Activated naive CD4-positive, alpha-beta T cell treated with anti-CD3 and anti-CD28 coated beads for 36 hours (primary cell): ENCODE results near the gene GTPBP4. TPM values are rescaled to one million over a fixed set of nuclear protein-coding genes. Genes with fewer than 3 reads are reported as not detected.

Experiments used
- CTCF ChIA-PET: fragments of 350-600 bp; sonication (Branson Sonifier 250); formaldehyde crosslinking; loops from one replicate; lab custom pipeline; 2021; ENCODE audit warnings: antibody characterized with exemption; lab: Charles Lee
- DNase-seq: peaks from one replicate; pipeline ENCODE4 v3.0.0-alpha.2; 2020
- H3K27ac Mint-ChIP-seq: one replicate; pipeline ENCODE4 v1.8.0; 2021; ENCODE audit warnings: mild to moderate bottlenecking, mixed read lengths
- H3K27me3 Mint-ChIP-seq: one replicate; pipeline ENCODE4 v1.8.0; 2021; ENCODE audit warnings: low read depth, mixed read lengths
- H3K36me3 Mint-ChIP-seq: one replicate; pipeline ENCODE4 v1.8.0; 2021; ENCODE audit warnings: low read depth, mixed read lengths
- H3K4me1 Mint-ChIP-seq: one replicate; pipeline ENCODE4 v1.8.0; 2021; ENCODE audit warnings: low read depth, mixed read lengths
- H3K4me3 Mint-ChIP-seq: one replicate; pipeline ENCODE4 v1.8.0; 2021; ENCODE audit warnings: mild to moderate bottlenecking, moderate library complexity, mixed read lengths
- H3K9me3 Mint-ChIP-seq: one replicate; pipeline ENCODE4 v1.8.0; 2021; ENCODE audit warnings: mixed read lengths
- intact Hi-C: fragments of 100-400 bp; cut with micrococcal nuclease; formaldehyde crosslinking; loops from one replicate; pipeline ENCODE4 v1.15.1; 2023
- total RNA-seq, 2 experiments: library from RNA; stranded (reverse); gene quantifications; one replicate each; pipeline ENCODE4 v1.2.3, GENCODE V29; 2021

Gene GTPBP4
- total RNA-seq, 2 experiments from 2014 or later, result 98.3 to 98.9 TPM

GRCh38 chr10:970311-971149, 17.7 kb upstream of the GTPBP4 start:
- no peaks in the 10 kb centered on the region for H3K36me3 Mint-ChIP-seq
- DNase-seq, result no peak
- H3K4me1 Mint-ChIP-seq, result peaks cover 7% of the 10 kb centered on the region

GRCh38 chr10:971150-971542, 17.1 kb upstream of the GTPBP4 start:
- no peaks in the 10 kb centered on the region for H3K36me3 Mint-ChIP-seq
- no peak for DNase-seq
- no peak overlapping the region for H3K27ac Mint-ChIP-seq
- intact Hi-C loops, result no loop called here
- CTCF ChIA-PET, result no interaction called here
- H3K27me3 Mint-ChIP-seq, result peaks cover 9% of the 10 kb centered on the region
- peaks cover 5% of the 10 kb centered on the region for H3K9me3 Mint-ChIP-seq
- no peak overlapping the region for H3K4me3 Mint-ChIP-seq
- H3K4me1 Mint-ChIP-seq, result peaks cover 7% of the 10 kb centered on the region

More at GRCh38 chr10:970311-971149, 17.7 kb upstream of the GTPBP4 start:
- H3K9me3 Mint-ChIP-seq, result peaks cover 5% of the 10 kb centered on the region
- H3K27ac Mint-ChIP-seq, result no peak overlapping the region
- CTCF ChIA-PET, result no interaction called here
- H3K4me3 Mint-ChIP-seq, result no peak overlapping the region
- intact Hi-C loops, result no loop called here
- peaks cover 9% of the 10 kb centered on the region for H3K27me3 Mint-ChIP-seq

- peaks cover 1% of the 10 kb centered on the region for H3K36me3 Mint-ChIP-seq
- H3K27me3 Mint-ChIP-seq, result peaks cover 9% of the 10 kb centered on the region
- no peak for DNase-seq
- intact Hi-C loops, result no loop called here
- CTCF ChIA-PET, result interaction anchor here (0.6 kb wide), 1 partner anchor 25 kb away, joined by 3 read pairs; no protein-coding TSS in a partner anchor
- peaks cover 7% of the 10 kb centered on the region for H3K4me1 Mint-ChIP-seq
- no peak overlapping the region for H3K4me3 Mint-ChIP-seq
- peaks cover 5% of the 10 kb centered on the region for H3K9me3 Mint-ChIP-seq
- no peak overlapping the region for H3K27ac Mint-ChIP-seq
These were observed 16.6 kb upstream of the GTPBP4 start for GRCh38 chr10:971613-972012.

- Mint-ChIP-seq H3K4me3 (no peak overlapping the region), H3K36me3 (peaks cover 3% of the 10 kb centered on the region), H3K27ac (no peak overlapping the region), H3K4me1 (no peaks in the 10 kb centered on the region), H3K27me3 (peaks cover 9% of the 10 kb centered on the region), H3K9me3 (peaks cover 6% of the 10 kb centered on the region)
- intact Hi-C loops, result no loop called here
- CTCF ChIA-PET, result no interaction called here
- DNase-seq, result no peak
These were observed 15.5 kb upstream of the GTPBP4 start for GRCh38 chr10:972763-973162.

- Mint-ChIP-seq H3K4me3 (no peak overlapping the region), H3K9me3 (peaks cover 13% of the 10 kb centered on the region), H3K27me3 (peaks cover 1% of the 10 kb centered on the region), H3K4me1 (no peaks in the 10 kb centered on the region), H3K27ac (no peak overlapping the region), H3K36me3 (peaks cover 9% of the 10 kb centered on the region)
- DNase-seq, result no peak
- intact Hi-C loops, result no loop called here
- CTCF ChIA-PET, result no interaction called here
These were observed 14.0 kb upstream of the GTPBP4 start for GRCh38 chr10:974038-974784.

- Mint-ChIP-seq H3K4me3 (no peak overlapping the region), H3K9me3 (peaks cover 18% of the 10 kb centered on the region), H3K27me3 (no peaks in the 10 kb centered on the region), H3K36me3 (peaks cover 13% of the 10 kb centered on the region), H3K4me1 (no peaks in the 10 kb centered on the region), H3K27ac (no peak overlapping the region)
- intact Hi-C loops, result no loop called here
- no peak for DNase-seq
- CTCF ChIA-PET, result no interaction called here
These were observed 13.5 kb upstream of the GTPBP4 start for GRCh38 chr10:974785-975074.

GRCh38 chr10:976316-976715, 11.9 kb upstream of the GTPBP4 start:
- intact Hi-C loops, result no loop called here
- CTCF ChIA-PET, result no interaction called here
- Mint-ChIP-seq H3K9me3 (peaks cover 30% of the 10 kb centered on the region), H3K36me3 (peaks cover 22% of the 10 kb centered on the region), H3K27me3 (no peaks in the 10 kb centered on the region), H3K4me1 (no peaks in the 10 kb centered on the region), H3K27ac (no peak overlapping the region), H3K4me3 (no peak overlapping the region)
- DNase-seq, result no peak

GRCh38 chr10:978826-979421, 9.3 kb upstream of the GTPBP4 start:
- peaks cover 26% of the 10 kb centered on the region for H3K9me3 Mint-ChIP-seq
- no peak for DNase-seq
- H3K4me1 Mint-ChIP-seq, result no peaks in the 10 kb centered on the region
- intact Hi-C loops, result no loop called here
- H3K36me3 Mint-ChIP-seq, result peaks cover 24% of the 10 kb centered on the region
- no peak overlapping the region for H3K27ac Mint-ChIP-seq
- CTCF ChIA-PET, result no interaction called here
- H3K4me3 Mint-ChIP-seq, result no peak overlapping the region
- no peaks in the 10 kb centered on the region for H3K27me3 Mint-ChIP-seq

- CTCF ChIA-PET, result no interaction called here
- H3K36me3 Mint-ChIP-seq, result peaks cover 24% of the 10 kb centered on the region
These were observed 7.7 kb upstream of the GTPBP4 start for GRCh38 chr10:980468-981093.

GRCh38 chr10:983401-983800, 4.8 kb upstream of the GTPBP4 start:
- peaks cover 24% of the 10 kb centered on the region for H3K9me3 Mint-ChIP-seq
- DNase-seq, result no peak
- CTCF ChIA-PET, result no interaction called here
- H3K4me3 Mint-ChIP-seq, result no peak overlapping the region
- H3K27me3 Mint-ChIP-seq, result no peaks in the 10 kb centered on the region
- no peak overlapping the region for H3K27ac Mint-ChIP-seq
- intact Hi-C loops, result no loop called here
- H3K4me1 Mint-ChIP-seq, result peaks cover 11% of the 10 kb centered on the region
- peaks cover 23% of the 10 kb centered on the region for H3K36me3 Mint-ChIP-seq

More at GRCh38 chr10:980468-981093, 7.7 kb upstream of the GTPBP4 start:
- Mint-ChIP-seq H3K27ac (no peak overlapping the region), H3K27me3 (no peaks in the 10 kb centered on the region), H3K4me3 (no peak overlapping the region), H3K4me1 (no peaks in the 10 kb centered on the region), H3K9me3 (peaks cover 26% of the 10 kb centered on the region)
- no peak for DNase-seq
- intact Hi-C loops, result no loop called here

GRCh38 chr10:983971-984655, 4.1 kb upstream of the GTPBP4 start:
- CTCF ChIA-PET, result no interaction called here
- no peaks in the 10 kb centered on the region for H3K27me3 Mint-ChIP-seq
- peaks cover 18% of the 10 kb centered on the region for H3K9me3 Mint-ChIP-seq
- intact Hi-C loops, result no loop called here
- peaks cover 21% of the 10 kb centered on the region for H3K36me3 Mint-ChIP-seq
- no peak overlapping the region for H3K4me3 Mint-ChIP-seq
- peaks cover 15% of the 10 kb centered on the region for H3K4me1 Mint-ChIP-seq
- DNase-seq, result no peak
- H3K27ac Mint-ChIP-seq, result no peak overlapping the region

GRCh38 chr10:985361-985760, 2.9 kb upstream of the GTPBP4 start:
- intact Hi-C loops, result loop anchor here (5.0 kb wide), 1 partner anchor 848 kb away; the partner anchor contains the start of gene ZMYND11
- DNase-seq, result no peak
- no peak overlapping the region for H3K27ac Mint-ChIP-seq
- peaks cover 25% of the 10 kb centered on the region for H3K36me3 Mint-ChIP-seq
- peaks cover 9% of the 10 kb centered on the region for H3K9me3 Mint-ChIP-seq
- peaks cover 27% of the 10 kb centered on the region for H3K4me1 Mint-ChIP-seq
- H3K27me3 Mint-ChIP-seq, result no peaks in the 10 kb centered on the region
- no peak overlapping the region for H3K4me3 Mint-ChIP-seq
- CTCF ChIA-PET, result interaction anchor here (0.6 to 1.4 kb wide), 3 partner anchors 10 to 151 kb away, joined by 3 to 4 read pairs (median 3); no protein-coding TSS in a partner anchor
